Activated gamma-delta T cell (primary cell): Measurements from ENCODE around the gene P2RX6.

ENCODE experiments used
- DNase-seq: peaks from one replicate; lab custom pipeline; 2025; lab: John Stamatoyannopoulos, UW

P2RX6 gene

GRCh38 chr22:21012446-21013407, 2.2 kb upstream of the P2RX6 start:
- no peak for DNase-seq

GRCh38 chr22:21013657-21014201, 1.2 kb upstream of the P2RX6 start:
- DNase-seq, result no peak

- peak; percentile 87 for DNase-seq
Observed at GRCh38 chr22:21014202-21014725, 701 bp upstream of the P2RX6 start.

- DNase-seq, result no peak
Observed at GRCh38 chr22:21015466-21016006, 571 bp downstream of the P2RX6 start.

- DNase-seq, result no peak
Observed at GRCh38 chr22:21016644-21017420, 1.9 kb downstream of the P2RX6 start.

GRCh38 chr22:21018314-21018713, 3.3 kb downstream of the P2RX6 start:
- no peak for DNase-seq

GRCh38 chr22:21020802-21021429, 6.0 kb downstream of the P2RX6 start:
- no peak for DNase-seq

- no peak for DNase-seq
Observed at GRCh38 chr22:21022507-21022906, 7.5 kb downstream of the P2RX6 start.

- no peak for DNase-seq
Observed at GRCh38 chr22:21022955-21023614, 8.1 kb downstream of the P2RX6 start.

GRCh38 chr22:21025266-21025665, 10.3 kb downstream of the P2RX6 start:
- DNase-seq, result no peak

- DNase-seq, result no peak
Observed at GRCh38 chr22:21025763-21026755, 11.1 kb downstream of the P2RX6 start.

GRCh38 chr22:21026783-21027692, 12.1 kb downstream of the P2RX6 start:
- no peak for DNase-seq

GRCh38 chr22:21028277-21029251, 13.6 kb downstream of the P2RX6 start:
- no peak for DNase-seq

GRCh38 chr22:21029486-21030025, 14.6 kb downstream of the P2RX6 start:
- no peak for DNase-seq

GRCh38 chr22:21030032-21030431, 15.1 kb downstream of the P2RX6 start:
- DNase-seq, result no peak

GRCh38 chr22:21030621-21031544, 15.9 kb downstream of the P2RX6 start:
- DNase-seq, result no peak
